ENCODE results near the gene P2RY11.

Gene P2RY11

GRCh38 chr19:10113964-10114650 is 2.6 kb downstream of the P2RY11 start:
- no peak for DNase-seq

DNA sequence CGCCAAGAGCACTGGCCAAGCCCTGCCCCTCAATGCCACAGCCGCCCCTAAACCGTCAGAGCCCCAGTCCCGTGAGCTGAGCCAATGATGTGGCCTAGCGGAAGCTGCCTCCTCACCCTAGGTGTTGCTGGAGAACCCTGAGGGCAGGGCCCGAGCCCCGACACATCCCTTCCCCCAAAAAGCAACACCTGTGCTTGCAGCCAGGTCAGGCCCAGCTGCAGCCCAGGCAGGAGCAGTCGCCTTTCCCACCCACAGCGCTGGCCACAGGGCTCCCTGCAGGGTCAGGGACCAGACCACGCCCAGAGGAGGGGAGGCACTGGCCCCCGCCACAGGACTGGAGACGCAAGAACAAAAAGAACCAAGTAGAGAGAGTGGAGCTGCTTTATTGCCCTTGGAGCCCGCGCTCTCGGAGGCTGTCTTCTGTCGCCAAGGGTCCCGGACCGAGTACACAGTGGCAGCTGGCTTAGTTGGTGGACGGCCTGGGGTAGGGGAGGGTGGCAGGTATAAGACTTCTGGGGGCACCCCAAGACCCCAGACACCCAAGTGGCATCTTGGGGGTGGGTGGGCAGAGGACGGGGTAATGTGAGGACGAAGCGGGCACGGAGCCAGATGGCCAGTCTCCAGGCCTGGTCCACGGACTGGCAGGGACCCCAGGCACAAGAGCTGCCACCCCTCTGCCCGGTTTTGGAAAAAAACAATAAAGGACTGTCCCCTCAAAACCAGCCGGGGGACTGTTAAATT is 3.3 kb downstream of the P2RY11 start:
- DNase-seq, result peak; percentile 18

DNA sequence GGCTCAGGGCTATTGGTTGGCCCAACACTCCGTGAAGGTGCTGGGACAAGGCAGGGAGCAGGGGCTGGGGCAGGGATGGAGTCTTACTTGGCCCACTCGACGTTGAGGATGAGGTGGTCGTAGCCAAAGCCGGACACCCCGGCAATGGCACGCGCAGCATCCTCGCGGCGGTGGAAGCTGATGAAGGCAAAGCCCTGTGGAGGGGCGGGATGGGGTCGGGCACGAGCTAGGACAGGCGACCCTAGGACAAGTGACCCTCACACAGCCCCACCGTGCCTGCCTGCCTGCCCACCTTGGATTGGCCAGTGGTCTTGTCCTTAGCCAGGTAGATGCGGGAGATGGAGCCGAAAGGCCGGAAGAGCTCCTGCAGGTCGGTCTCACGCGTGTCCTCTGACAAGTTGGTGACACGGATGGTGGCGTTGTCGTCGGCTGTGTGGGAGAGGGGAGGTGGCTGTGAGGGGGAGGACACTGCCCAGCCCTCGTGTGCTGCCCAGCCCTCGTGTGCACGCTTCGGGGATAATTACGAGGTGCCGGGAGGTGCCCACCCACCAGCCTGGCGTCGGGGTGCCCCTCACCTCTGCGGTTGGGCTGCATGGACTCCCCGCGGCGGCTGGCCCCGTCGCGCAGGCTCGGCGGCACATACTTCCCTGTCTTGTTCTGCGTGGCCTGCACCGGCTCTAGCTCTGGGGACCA is 4.0 kb downstream of the P2RY11 start:
- DNase-seq, result no peak

- no peak for DNase-seq
Observed at GRCh38 chr19:10116085-10116865, 4.8 kb downstream of the P2RY11 start.

GRCh38 chr19:10116866-10117616 is 5.5 kb downstream of the P2RY11 start:
- no peak for DNase-seq

- DNase-seq, result no peak
Observed at GRCh38 chr19:10118960-10119359, 7.5 kb downstream of the P2RY11 start.

GRCh38 chr19:10120538-10121189 is 9.2 kb downstream of the P2RY11 start:
- DNase-seq, result no peak

- no peak for DNase-seq
Observed at GRCh38 chr19:10122045-10122444, 10.6 kb downstream of the P2RY11 start.

GRCh38 chr19:10124429-10124828 is 12.9 kb downstream of the P2RY11 start:
- no peak for DNase-seq

DNA sequence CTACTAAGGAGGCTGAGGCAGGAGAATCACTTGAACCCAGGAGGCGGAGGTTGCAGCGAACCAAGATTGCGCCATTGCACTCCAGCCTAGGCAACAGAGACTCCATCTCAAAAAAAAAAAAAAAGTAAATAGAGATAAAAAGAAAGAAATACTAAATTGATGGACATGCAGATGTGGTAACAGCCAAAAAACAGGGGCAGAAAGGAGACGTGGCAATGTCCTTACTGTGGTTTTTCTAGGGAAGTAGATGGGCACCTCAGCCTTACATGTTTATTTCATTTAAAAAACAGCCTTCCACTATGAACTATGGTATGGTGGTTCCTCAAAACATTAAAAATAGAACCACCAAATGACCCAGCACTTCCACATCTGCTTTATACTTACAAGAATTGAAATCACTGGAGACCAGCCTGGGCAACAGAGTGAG is 14.7 kb downstream of the P2RY11 start:
- DNase-seq, result no peak

DNA sequence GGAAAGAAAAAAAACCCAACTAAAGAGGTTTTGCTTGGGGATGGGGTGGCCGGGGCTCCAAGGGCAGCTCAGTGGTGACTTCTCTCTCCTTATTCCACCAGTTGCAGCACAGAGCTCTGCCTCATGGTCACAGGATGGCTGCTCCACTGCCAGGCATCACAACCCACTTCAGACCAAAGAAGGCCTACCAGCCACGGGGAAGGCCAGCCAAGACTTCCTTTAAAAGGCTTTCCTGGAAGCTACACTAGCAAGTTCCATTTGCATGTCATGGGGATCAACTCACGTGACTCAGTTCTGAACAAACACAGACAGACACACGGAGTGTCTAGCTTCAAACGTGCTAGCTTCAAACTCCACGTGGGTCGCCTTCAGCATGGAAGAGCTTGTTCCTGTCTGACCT is 21.4 kb downstream of the P2RY11 start:
- DNase-seq, result no peak

DNA sequence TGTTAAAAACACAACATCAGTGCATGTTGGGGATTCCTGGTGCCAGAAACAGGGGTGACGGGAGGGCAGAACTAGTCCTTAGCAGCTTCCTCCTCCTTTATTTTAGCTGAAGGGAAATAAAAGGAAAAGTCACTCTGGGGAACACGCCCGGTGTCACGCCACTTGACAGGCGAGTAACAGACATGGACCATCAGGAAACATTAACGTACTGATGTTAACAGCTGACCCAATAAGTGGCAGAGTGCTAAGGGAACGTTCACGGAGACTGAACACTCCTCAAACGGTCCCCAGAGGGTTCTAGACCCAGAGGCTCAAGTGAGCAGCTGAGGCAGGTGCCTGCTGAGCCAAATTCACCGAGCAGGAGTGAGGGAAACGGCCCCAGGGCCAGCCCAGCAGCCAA is 22.1 kb downstream of the P2RY11 start:
- no peak for DNase-seq

DNA sequence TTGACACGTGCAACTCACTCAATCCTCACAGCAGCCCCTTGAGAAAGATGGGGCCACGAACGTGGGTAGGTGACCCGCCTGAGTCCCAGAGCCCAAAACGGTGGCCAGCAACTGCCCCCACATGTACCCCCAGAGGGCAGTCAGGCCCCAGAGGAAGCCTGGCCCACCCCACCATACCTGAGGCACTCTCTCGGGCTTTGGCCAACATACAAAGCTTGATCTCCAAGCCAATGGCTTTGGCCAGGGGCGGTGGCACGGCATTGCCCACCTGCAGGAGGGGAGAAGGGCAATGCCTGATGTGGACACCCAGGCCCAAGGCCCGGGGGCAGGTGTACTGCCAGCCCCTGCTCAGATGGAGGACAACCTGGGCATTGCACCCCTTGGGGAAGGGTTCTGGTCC is 22.5 kb downstream of the P2RY11 start:
- no peak for DNase-seq

DNA sequence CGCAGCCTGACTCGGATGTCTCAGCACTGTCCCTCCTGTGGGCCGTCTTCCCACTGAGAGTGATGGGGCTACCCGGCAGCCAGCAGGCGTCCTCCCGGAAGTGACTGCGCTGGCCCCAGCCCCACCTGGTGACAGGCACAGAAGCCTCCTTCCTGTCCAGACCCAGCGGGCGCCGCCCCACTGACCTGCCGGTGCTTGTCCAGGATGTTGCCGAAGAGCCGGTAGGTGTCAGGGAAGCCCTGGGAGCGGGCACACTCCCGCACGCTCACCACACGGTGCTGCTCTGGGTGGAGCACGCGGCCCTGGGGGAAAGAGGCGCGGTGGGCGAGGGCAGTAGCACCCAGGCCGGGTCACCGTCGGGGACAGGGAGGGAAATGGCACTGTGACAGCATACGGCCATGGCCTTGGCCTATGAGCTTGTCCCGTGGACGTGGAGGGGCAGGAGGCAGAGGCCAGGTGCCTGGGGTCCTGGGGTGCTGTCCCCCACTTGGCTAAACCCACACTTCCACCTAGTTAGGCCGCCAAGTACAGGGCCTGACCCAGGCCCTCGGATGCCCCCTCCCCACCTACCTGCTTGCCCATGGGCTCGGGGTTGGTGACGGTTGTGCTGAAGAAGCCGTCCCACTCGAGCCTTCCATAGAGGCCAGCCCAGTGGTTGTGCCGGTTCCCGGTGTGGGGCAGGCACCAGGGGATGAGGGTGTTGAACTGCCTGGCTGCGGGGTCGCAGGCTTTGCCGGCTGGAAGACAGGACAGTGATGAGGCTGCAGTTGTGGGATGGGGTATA is 24.2 kb downstream of the P2RY11 start:
- no peak for DNase-seq

- DNase-seq, result no peak
Observed at GRCh38 chr19:10136936-10137335, 25.4 kb downstream of the P2RY11 start.

GRCh38 chr19:10137751-10138682 is 26.5 kb downstream of the P2RY11 start:
- DNase-seq, result no peak

GRCh38 chr19:10138879-10139795 is 27.6 kb downstream of the P2RY11 start:
- no peak for DNase-seq

DNA sequence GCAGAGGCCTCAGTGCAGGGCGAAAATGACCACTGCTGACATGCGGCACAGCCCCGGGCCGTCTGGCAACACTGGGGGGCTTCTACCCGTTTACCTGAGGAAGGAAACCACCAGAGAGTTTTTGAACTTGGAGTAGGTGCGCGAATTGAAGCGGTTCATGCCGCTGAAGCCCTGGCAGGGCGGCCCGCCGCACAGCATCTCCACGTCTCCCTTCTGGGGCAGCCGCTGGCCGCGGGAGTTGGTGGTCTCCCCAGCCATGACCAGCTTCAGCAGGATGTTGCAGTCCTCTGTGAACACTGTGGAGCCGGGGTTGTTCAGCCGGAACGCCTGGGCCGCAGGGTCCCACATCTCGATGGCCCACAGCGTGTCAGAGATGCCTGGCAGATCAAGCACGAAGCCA is 28.5 kb downstream of the P2RY11 start:
- DNase-seq, result no peak

DNA sequence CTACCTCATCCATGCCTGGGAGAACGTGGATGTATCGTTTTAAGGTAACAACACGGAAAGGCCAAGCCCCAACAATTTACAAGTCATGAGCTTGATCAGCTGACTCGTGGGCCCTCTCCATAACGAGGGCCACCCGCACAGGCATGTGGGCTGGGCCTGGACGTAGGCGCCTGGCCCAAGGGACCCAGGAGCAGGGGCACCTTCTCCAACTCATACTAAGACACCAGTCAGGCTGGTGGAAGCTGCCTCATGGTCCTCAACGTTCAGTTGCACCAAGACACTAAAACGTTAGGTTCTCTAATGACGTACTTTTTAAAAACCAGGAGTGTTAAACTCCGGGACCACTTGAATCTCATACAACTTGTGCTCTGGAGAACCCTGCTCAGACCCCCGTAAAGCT is 30.0 kb downstream of the P2RY11 start:
- no peak for DNase-seq
